Measurements from ENCODE around the gene PI3. TPM values are rescaled to one million over a fixed set of nuclear protein-coding genes. Genes with fewer than 3 reads are reported as not detected.

The PI3 gene
- total RNA-seq, 1 donor from 2014 or later = not detected

DNA sequence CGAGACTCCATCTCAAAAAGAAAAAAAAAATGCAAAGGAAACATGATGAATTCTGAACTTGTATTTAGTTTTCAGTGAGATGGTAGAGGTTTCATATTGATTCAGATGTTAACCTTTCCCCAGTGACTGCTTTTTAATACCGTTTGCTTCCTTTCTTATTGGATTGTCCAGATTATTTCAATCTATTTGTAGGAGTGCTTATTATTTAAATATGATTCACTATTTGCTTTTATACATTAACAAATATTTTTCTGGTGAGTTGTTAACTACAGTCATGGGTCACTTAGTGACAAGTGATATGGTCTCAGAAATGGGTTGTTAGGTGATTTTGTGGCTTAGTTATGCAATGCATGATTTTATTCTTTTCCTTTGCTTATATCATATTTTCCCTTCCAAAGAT lies 8.4 kb downstream of the PI3 start:
- no peak for DNase-seq (ENCODE audit: low read depth)

- no peak for DNase-seq (ENCODE audit: low read depth)
These were observed 13.0 kb downstream of the PI3 start for GRCh38 chr20:45187693-45188092.

- DNase-seq (ENCODE audit: low read depth) = no peak
These were observed 14.4 kb downstream of the PI3 start for GRCh38 chr20:45189067-45189609.

DNA sequence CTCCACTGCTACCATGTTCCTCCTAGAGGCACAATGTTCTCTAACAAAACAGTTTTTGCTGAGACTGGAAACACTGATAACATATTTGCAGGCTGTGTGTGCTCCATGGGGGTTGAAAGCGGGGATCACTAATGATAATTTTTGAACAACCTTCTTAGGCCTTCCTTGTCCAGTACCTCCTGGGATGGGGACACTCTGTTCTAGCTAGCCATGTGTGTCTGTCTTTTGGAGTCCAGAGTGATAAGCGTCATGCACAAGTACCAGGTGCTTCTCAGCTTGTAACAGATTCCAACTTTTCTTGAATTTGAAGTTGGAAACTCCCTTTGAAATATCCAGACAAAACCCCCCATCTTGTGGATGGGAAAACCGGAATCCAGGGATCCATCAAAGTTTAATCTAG lies 15.2 kb downstream of the PI3 start:
- DNase-seq (ENCODE audit: low read depth) = no peak

- no peak for DNase-seq (ENCODE audit: low read depth)
These were observed 17.2 kb downstream of the PI3 start for GRCh38 chr20:45191926-45192325.

- no peak for DNase-seq (ENCODE audit: low read depth)
These were observed 18.6 kb downstream of the PI3 start for GRCh38 chr20:45193331-45193730.

DNA sequence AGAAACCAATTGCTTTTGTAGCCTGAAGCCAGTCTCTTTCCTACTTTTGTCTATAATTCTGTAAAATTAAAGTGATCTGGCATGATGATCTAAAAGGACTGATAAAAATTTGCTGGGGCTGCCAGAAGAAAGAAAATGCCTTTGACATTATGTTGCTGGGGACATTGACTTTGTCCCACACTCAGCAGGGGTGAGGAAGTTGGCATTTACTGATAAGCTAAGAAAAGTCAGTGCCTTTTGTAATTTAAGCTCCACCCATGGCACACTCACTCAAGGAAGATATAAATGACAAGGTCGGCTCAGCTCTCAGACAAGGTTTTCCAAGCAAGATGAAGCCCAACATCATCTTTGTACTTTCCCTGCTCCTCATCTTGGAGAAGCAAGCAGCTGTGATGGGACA lies 32.0 kb downstream of the PI3 start, which contains the start of gene SEMG1:
Gene SEMG1, plus strand, starts transcription at position 309 of the 400 bp plus-strand sequence. Its CDS starts 21 bp downstream, at position 330.
- no peak for DNase-seq (ENCODE audit: low read depth)

DNA sequence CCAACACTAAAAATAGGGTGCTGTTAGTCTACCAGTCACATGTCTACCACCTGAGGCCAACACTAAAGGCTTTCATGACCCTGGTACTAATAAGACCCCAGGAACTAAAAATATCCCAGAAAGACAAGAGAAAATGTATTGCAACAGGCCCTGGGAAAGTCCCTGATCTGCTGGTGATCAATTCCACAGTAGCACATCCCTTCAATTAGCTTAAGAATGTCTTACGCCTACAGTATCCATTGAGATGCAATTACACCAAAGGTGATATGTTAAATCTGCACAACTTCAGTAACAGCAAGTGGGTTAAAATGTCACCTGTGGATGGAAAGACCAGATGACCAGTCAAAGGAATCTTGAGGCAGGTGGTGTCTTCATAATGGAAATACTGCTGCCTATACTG lies 35.2 kb downstream of the PI3 start:
- DNase-seq (ENCODE audit: low read depth) = no peak

GRCh38 chr20:45211569-45212474 lies 37.1 kb downstream of the PI3 start:
- no peak for DNase-seq (ENCODE audit: low read depth)

- DNase-seq (ENCODE audit: low read depth) = no peak
These were observed 38.1 kb downstream of the PI3 start for GRCh38 chr20:45212836-45213235.

GRCh38 chr20:45218124-45218523 lies 43.4 kb downstream of the PI3 start:
- DNase-seq (ENCODE audit: low read depth) = no peak

DNA sequence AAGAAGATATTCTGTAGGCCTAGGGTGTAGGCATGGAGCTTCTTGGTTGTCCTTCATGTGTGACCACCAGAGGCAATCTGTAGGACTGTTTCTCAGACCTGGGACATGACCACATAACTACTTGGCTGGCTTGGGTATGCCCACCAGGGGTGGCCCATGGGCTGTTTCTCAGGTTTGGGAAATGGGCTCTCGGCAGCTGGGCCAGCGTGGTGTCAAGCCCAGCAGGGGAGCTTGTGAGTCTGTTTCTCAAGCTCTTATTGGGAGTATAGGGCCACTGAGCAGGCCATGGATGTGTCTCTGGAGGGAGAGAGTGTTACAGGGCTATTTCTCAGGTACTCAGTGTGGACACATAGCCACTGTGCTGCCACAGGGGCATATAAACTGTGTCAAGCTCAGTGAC lies 43.9 kb downstream of the PI3 start:
- DNase-seq (ENCODE audit: low read depth) = no peak

- DNase-seq (ENCODE audit: low read depth) = no peak
These were observed 46.4 kb downstream of the PI3 start, which contains the start of gene SEMG2 for GRCh38 chr20:45221076-45221475. SEMG2 (plus strand) TSS chr20:45221373; CDS start chr20:45221390, 17 bp downstream.

DNA sequence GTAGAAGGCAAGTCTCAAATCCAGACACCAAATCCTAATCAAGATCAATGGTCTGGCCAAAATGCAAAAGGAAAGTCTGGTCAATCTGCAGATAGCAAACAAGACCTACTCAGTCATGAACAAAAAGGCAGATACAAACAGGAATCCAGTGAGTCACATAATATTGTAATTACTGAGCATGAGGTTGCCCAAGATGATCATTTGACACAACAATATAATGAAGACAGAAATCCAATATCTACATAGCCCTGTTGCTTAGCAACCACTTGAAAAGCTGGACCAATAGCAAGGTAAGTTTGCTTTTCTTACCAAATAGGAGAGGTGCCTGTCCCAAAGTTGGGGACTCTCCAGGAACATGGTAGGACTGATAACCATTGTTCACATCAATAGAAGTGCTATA lies 48.4 kb downstream of the PI3 start:
- DNase-seq (ENCODE audit: low read depth) = no peak

Other genes with a start within 250 kb of the PI3 start
- 35.4 and 35.7 TPM in 2 replicates for gene TOMM34, start 214.5 kb upstream of the PI3 start, total RNA-seq
- 11.3 and 11.4 TPM in 2 replicates for gene STK4, start 208.4 kb upstream of the PI3 start, total RNA-seq
- gene KCNS1, start 73.8 kb upstream of the PI3 start, total RNA-seq = not detected in 2 replicates
- not detected in 2 replicates for gene WFDC5, start 59.7 kb upstream of the PI3 start, total RNA-seq
- not detected in 2 replicates for gene WFDC12, start 50.4 kb upstream of the PI3 start, total RNA-seq
- gene SEMG1, start 32.1 kb downstream of the PI3 start, total RNA-seq = not detected in 2 replicates
- not detected in 2 replicates for gene SEMG2, start 46.5 kb downstream of the PI3 start, total RNA-seq
- not detected in 2 replicates for gene SLPI, start 79.7 kb downstream of the PI3 start, total RNA-seq
- gene RBPJL, start 131.9 kb downstream of the PI3 start, total RNA-seq = not detected in 2 replicates
- not detected in 2 replicates for gene MATN4, start 133.4 kb downstream of the PI3 start, total RNA-seq
- 34.8 and 51.5 TPM in 2 replicates for gene SDC4, start 173.5 kb downstream of the PI3 start, total RNA-seq
- 12.7 and 13.2 TPM in 2 replicates for gene SYS1, start 188.3 kb downstream of the PI3 start, total RNA-seq
- not detected in 2 replicates for gene TP53TG5, start 203.4 kb downstream of the PI3 start, total RNA-seq
- gene DBNDD2, start 233.4 kb downstream of the PI3 start, total RNA-seq = 3.3 and 3.4 TPM in 2 replicates
- gene PIGT, start 241.2 kb downstream of the PI3 start, total RNA-seq = 123 and 136 TPM in 2 replicates

All from myocyte (in vitro differentiated cells).